A673 (cell line): ENCODE data around the gene PER2. TPM values are rescaled to one million over a fixed set of nuclear protein-coding genes. Genes with fewer than 3 reads are reported as not detected.

ENCODE experiments used
- BruUV-seq: library from RNA; stranded (reverse); fragments of 400-500 nt; replicated peaks from 2 replicates; lab custom pipeline; 2021; lab: Mats Ljungman, UMichigan
- CTCF ChIA-PET: fragments of 300-600 bp; sonication (Branson Sonifier 250); formaldehyde crosslinking; loops from one replicate; lab custom pipeline; 2022; ENCODE audit warnings: antibody characterized with exemption; lab: Charles Lee
- POLR2A ChIA-PET: fragments of 300-600 bp; sonication (Branson Sonifier 250); formaldehyde crosslinking; loops from one replicate; lab custom pipeline; 2022; ENCODE audit warnings: antibody characterized with exemption; ENCODE audit not compliant: low non-redundant PET; lab: Charles Lee
- DNase-seq: peaks from one replicate; pipeline ENCODE4 v3.0.0-alpha.2; 2015; ENCODE audit warnings: low spot score
- H3K27ac ChIP-seq: fragments of 200-600 bp; sonication (generic); 2 replicates; pipeline ENCODE4 v1.5.1; 2016; ENCODE audit warnings: mixed run types, low read depth, mild to moderate bottlenecking, mixed read lengths, antibody characterized with exemption, low read length; ENCODE audit not compliant: poor library complexity, severe bottlenecking
- H3K27me3 ChIP-seq: fragments of 200-600 bp; sonication (generic); replicated peaks from 2 replicates; pipeline ENCODE4 v1.6.1; 2017; ENCODE audit warnings: mixed run types, low read depth, mild to moderate bottlenecking, mixed read lengths, antibody characterized with exemption, low read length; ENCODE audit not compliant: insufficient read depth, poor library complexity
- H3K36me3 ChIP-seq: fragments of 200-600 bp; sonication (generic); 2 replicates; pipeline ENCODE4 v1.6.1; 2016; ENCODE audit warnings: mixed run types, mild to moderate bottlenecking, mixed read lengths, antibody characterized with exemption, low read length; ENCODE audit not compliant: insufficient read depth, poor library complexity, severe bottlenecking
- H3K4me1 ChIP-seq: fragments of 200-600 bp; sonication (generic); 2 replicates; pipeline ENCODE4 v1.6.1; 2017; ENCODE audit warnings: mixed run types, mild to moderate bottlenecking, mixed read lengths, antibody characterized with exemption, low read length; ENCODE audit not compliant: insufficient read depth, poor library complexity, severe bottlenecking
- H3K4me3 ChIP-seq: fragments of 200-600 bp; sonication (generic); 2 replicates; pipeline ENCODE4 v1.5.1; 2016; ENCODE audit warnings: low read depth, mixed run types, mild to moderate bottlenecking, mixed read lengths, low read length; ENCODE audit not compliant: poor library complexity, severe bottlenecking
- H3K9me3 ChIP-seq: fragments of 200-600 bp; sonication (generic); 2 replicates; pipeline ENCODE4 v1.6.1; 2016; ENCODE audit warnings: mixed run types, low read depth, mild to moderate bottlenecking, mixed read lengths, antibody characterized with exemption, low read length; ENCODE audit not compliant: poor library complexity, severe bottlenecking
- EZH2 ChIP-seq: fragments of 200-600 bp; sonication (generic); IDR thresholded peaks from 2 replicates; pipeline ENCODE4 v1.6.1; 2017; ENCODE audit warnings: borderline replicate concordance, low read depth, mild to moderate bottlenecking, mixed read lengths, antibody characterized with exemption, low read length; ENCODE audit not compliant: poor library complexity, severe bottlenecking
- intact Hi-C: fragments of 100-400 bp; cut with micrococcal nuclease; formaldehyde crosslinking; loops from one replicate; pipeline ENCODE4 v1.10.0; 2022; ENCODE audit not compliant: unreplicated experiment
- total RNA-seq: library from RNA; stranded (reverse); gene quantifications from 2 replicates; pipeline ENCODE4 v1.2.3, GENCODE V29; 2021
- TF ChIP-seq, protein P1 (sequence below): fragments of 300-800, 200-600 bp; sonication (generic); conservative IDR thresholded peaks from 2 replicates; pipeline ENCODE4 v1.5.1; 2017; ENCODE audit warnings: low read depth, mild to moderate bottlenecking, antibody characterized with exemption, low read length, moderate library complexity, mixed read lengths

PER2 gene
- total RNA-seq, 1 experiment from 2014 or later = 7.5 TPM

DNA sequence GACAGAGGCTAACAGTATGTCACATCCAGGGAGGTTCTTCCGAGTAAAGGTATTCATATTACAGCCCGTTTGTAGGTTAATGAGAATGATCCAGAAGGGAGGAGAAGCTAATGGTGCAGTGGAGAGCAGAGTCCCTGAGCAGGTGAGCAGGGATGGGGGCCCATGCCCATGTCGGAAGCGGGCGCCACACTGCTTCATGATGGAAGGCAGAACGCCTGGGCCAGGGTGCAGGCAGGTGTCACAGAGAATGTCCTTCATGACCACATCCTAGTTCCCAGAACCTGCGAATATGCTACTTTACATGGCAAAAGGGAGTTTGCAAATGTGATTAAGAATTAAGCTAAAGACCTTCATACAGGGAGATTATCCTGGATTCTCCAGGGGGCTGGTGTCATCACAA, 52.6 kb downstream of the PER2 start:
- intact Hi-C loops = no loop called here
- no TSS peak for BruUV-seq
- Histone ChIP-seq H3K9me3 (no peaks in the 10 kb centered on the region), H3K27ac (no peak overlapping the region), H3K4me1 (peaks cover 9% of the 10 kb centered on the region), H3K27me3 (no peaks in the 10 kb centered on the region), H3K4me3 (no peak overlapping the region), H3K36me3 (no peaks in the 10 kb centered on the region)
- ChIA-PET CTCF (no interaction called here), POLR2A (no interaction called here)
- TF ChIP-seq, protein P1, sequence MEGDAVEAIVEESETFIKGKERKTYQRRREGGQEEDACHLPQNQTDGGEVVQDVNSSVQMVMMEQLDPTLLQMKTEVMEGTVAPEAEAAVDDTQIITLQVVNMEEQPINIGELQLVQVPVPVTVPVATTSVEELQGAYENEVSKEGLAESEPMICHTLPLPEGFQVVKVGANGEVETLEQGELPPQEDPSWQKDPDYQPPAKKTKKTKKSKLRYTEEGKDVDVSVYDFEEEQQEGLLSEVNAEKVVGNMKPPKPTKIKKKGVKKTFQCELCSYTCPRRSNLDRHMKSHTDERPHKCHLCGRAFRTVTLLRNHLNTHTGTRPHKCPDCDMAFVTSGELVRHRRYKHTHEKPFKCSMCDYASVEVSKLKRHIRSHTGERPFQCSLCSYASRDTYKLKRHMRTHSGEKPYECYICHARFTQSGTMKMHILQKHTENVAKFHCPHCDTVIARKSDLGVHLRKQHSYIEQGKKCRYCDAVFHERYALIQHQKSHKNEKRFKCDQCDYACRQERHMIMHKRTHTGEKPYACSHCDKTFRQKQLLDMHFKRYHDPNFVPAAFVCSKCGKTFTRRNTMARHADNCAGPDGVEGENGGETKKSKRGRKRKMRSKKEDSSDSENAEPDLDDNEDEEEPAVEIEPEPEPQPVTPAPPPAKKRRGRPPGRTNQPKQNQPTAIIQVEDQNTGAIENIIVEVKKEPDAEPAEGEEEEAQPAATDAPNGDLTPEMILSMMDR = no peak
- no peak for TF ChIP-seq EZH2
- no peak for DNase-seq

DNA sequence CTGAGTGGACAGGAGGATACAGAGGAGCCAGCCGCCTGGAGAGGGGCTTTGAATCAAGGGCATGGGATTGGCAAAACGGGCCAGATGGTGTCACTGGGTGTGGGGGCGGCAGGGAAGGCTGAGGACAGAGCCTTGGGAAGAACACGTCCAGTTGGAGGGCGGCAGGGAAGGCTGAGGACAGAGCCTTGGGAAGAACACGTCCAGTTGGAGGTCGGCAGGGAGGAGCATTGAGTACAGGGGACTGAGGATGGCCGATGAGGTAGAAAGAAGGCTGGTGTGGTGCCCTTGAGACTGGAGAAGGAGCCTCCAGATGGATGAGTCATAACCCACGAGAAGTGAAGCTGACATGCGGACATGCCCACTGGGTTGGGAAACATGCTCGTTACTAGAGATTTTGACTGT, 53.1 kb downstream of the PER2 start:
- Histone ChIP-seq H3K4me3 (no peak overlapping the region), H3K27ac (no peak overlapping the region), H3K36me3 (no peaks in the 10 kb centered on the region), H3K9me3 (no peaks in the 10 kb centered on the region), H3K27me3 (no peaks in the 10 kb centered on the region), H3K4me1 (peaks cover 8% of the 10 kb centered on the region)
- intact Hi-C loops = no loop called here
- CTCF ChIA-PET = no interaction called here
- DNase-seq = no peak
- no TSS peak for BruUV-seq
- no peak for TF ChIP-seq EZH2
- TF ChIP-seq, protein P1 = no peak
- POLR2A ChIA-PET = no interaction called here

DNA sequence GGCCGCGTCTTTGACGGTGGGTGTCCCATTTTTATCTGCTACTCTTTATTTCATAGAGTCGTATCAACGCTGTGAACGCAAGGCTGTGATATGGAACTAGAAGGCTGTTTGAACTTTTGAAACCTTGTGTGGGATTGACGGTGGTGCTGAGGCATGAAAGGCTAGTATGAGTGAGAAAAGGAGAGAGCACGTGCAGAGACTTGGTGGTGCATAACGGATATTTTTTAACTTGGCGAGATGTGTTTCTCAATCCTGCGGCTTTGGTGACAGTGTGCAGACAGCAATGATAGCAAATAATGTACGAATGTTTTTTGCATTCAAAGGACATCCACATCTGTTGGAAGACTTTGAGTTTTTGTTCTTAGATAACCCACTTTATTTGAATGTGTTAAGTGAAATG, 54.8 kb downstream of the PER2 start:
- POLR2A ChIA-PET = no interaction called here
- no peak for DNase-seq
- H3K4me3 ChIP-seq = no peak overlapping the region
- H3K27ac ChIP-seq = no peak overlapping the region
- intact Hi-C loops = no loop called here
- H3K9me3 ChIP-seq = no peaks in the 10 kb centered on the region
- H3K4me1 ChIP-seq = no peaks in the 10 kb centered on the region
- no peaks in the 10 kb centered on the region for H3K27me3 ChIP-seq
- H3K36me3 ChIP-seq = no peaks in the 10 kb centered on the region
- CTCF ChIA-PET = no interaction called here
- TF ChIP-seq, protein P1 = no peak
- no peak for TF ChIP-seq EZH2
- no TSS peak for BruUV-seq
